Measurements from ENCODE around the gene TMEM266.

DNA sequence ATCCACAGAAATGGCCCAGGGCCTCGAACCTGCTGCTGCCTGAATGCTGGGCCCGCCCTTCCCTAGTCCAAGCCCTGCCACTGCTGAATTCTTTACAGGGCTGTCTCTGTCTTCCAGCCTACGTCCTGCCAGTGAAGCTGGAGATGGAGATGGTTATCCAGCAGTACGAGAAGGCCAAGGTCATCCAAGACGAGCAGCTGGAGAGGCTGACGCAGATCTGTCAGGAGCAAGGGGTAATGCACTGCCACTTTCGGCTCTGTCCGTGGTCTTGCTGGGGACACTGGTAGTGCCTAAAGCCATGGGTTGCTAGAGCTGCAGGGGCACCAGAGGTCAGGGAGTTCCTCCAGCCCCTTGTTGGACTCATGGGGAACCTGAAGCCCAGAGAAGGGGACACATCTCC is 115.7 kb downstream of the TMEM266 start:
- TF ChIP-seq, protein P1, sequence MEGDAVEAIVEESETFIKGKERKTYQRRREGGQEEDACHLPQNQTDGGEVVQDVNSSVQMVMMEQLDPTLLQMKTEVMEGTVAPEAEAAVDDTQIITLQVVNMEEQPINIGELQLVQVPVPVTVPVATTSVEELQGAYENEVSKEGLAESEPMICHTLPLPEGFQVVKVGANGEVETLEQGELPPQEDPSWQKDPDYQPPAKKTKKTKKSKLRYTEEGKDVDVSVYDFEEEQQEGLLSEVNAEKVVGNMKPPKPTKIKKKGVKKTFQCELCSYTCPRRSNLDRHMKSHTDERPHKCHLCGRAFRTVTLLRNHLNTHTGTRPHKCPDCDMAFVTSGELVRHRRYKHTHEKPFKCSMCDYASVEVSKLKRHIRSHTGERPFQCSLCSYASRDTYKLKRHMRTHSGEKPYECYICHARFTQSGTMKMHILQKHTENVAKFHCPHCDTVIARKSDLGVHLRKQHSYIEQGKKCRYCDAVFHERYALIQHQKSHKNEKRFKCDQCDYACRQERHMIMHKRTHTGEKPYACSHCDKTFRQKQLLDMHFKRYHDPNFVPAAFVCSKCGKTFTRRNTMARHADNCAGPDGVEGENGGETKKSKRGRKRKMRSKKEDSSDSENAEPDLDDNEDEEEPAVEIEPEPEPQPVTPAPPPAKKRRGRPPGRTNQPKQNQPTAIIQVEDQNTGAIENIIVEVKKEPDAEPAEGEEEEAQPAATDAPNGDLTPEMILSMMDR (IDR thresholded peaks at IDR 0.05) = no peak
- TF ChIP-seq ZFX (IDR thresholded peaks at IDR 0.05; ENCODE audit: borderline replicate concordance) = no peak

All from 22Rv1 (cell line).